SIG-M5 treated with dmso at 0.1 percent for 504 hours (cell line): Measurements from ENCODE around the gene RPL27.

ENCODE experiments used
- DNase-seq: peaks from one replicate; lab custom pipeline; 2025; ENCODE audit not compliant: unreplicated experiment; lab: John Stamatoyannopoulos, UW

The RPL27 gene

DNA sequence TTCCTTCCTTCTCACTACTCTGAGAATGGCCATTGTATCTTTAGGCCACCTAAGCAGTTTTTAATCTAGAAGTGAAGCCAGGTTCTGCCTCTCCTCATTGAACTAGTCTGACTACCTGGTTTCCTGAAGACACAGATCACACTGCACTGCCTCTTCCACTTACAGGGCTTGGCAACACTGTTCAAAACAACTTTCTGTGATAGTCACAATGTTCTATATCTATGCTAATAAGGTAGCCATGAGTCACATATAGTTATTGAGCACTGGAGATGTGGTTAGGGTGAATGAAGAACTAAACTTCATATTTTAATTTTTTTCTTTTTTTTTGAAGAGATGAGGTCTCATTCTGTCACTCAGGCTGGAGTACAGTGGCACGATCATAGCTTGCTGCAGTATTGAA is 53.8 kb downstream of the RPL27 start:
- no peak for DNase-seq
